Activated gamma-delta T cell treated with anti-CD3 and anti-CD28 coated beads, Interleukin-2, amount 50 U/mL, for 16 hours (primary cell): Measurements from ENCODE around the gene SLC4A11.
A peak's percentile ranks its signal among the peaks of the same experiment; 100 is the strongest.

ENCODE experiments used
- DNase-seq: peaks from one replicate; pipeline ENCODE4 v3.0.0-alpha.2; 2020; ENCODE audit warnings: low read depth

Gene SLC4A11

GRCh38 chr20:3246682-3247081 is 7.7 kb upstream of the SLC4A11 start:
- no peak for DNase-seq

GRCh38 chr20:3245711-3246110 is 6.7 kb upstream of the SLC4A11 start:
- DNase-seq: no peak

- DNase-seq: no peak
These were observed 6.2 kb upstream of the SLC4A11 start for GRCh38 chr20:3245156-3245555.

DNA sequence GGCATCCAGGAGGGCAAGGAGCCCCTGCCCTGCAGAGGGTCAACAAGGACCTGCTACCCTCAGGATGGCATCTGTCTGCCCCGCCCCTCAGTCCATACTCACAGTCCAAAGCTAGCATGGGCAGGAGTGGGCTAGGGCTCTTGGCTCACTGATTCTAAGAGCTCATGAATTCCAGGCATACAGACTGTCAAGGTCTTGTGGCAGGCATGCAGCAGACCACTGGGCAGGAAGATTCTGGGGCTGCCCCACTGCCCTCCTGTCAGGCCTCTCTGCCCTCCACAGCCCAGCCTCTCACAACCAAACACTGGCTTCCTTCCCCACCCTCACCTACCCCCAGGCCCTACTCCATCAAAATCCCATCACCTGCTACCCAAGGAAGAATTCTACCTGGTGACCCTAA is 5.6 kb upstream of the SLC4A11 start:
- no peak for DNase-seq

GRCh38 chr20:3243718-3244358 is 4.8 kb upstream of the SLC4A11 start:
- no peak for DNase-seq

DNA sequence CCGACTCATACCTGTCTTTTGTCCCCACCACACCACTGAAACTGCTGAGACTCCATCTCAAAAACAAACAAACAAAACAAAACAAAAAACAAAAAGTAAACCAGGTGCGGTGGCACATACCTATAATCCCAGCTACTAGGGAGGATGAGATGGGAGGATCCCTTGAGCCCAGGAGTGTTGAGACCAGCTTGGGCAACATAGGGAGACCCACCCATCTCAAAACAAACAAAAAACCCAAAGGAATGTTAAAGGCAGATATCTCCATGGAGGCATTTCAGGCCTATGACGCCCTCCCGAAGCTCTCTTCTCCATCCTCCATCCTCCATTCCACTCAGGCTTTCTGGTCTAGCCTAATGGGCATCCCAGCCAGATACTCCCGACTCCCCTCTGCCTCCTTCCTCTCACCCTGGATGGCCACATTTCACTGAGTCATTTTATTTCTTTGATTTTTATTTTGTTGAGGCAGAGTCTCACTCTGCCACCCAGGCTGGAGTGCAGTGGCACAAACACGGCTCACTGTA is 3.2 kb upstream of the SLC4A11 start:
- no peak for DNase-seq

DNA sequence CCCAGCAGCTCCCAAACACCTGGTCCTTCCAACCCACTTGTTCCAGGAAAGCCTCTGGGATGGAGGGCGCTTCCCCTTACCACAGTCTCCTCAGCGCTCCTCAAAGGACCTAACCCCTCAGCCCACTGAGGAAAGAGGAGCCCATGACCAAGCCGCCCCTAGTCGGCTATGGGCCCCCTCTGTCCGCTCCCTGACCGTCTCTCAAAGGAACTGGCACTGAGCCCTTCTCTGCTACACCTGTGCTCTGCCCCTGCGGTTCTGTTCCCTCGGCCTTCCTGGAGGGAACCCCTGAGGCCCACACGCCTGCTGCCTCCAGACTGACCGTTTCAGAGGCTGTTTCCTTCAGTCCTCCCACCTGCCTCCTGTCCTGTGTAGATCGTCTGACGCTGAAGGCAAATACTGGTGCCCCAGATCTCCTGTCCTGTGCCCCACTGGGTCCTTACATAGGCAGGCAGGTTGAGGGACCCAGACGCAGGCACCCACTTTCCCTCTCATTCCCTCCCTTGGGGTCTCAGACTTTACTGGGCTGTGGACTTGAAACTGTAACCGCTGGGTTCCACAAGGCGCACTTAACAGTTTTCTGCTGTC is 1.9 kb upstream of the SLC4A11 start:
- no peak for DNase-seq

DNA sequence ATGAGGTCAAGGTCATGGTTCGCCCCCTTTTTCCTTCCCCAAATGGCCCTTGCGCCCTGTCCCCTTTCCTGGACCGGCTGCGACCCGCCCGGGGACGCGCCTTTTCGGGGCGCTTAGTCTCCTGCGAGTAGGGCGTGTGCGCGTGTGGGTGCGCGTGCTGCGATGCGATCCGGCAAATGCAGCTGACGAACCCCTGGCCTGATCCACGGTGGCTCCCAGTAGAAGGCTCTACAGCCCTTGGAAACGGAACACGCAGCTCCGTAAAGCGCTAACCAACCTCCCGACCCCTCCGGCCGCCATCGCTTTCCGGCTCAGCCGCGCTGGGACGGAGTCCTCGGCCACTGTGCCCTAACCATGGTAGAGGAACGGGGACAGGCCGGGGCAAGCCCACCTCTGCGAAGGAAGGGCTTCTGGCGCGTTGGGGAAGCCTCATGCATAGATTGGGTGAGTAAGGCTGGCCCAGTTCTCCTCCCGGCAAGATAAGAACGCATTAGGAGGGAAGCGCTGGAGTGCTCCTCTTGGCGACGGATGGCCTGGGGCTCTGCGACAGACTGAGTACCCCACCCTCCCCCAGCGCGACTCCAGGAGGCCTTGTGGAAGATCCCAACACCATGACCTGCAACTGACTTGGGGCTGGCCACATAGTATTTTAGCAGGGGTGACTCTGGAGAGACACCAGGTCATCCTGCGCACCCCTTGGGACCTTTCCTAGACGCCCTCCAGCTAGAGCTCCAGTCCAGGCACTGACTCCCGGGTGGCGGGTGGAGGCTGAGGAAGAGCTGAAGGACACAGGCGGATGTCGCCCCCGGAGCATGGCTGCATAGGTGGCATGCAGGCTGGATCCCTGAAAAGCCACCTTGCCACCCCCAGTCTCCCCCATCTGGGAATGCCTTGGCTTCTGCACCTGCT is 1.1 kb upstream of the SLC4A11 start:
- DNase-seq: no peak

- peak; percentile 19 for DNase-seq
These were observed 369 bp downstream of the SLC4A11 start for GRCh38 chr20:3238616-3239025.

- no peak for DNase-seq
These were observed 903 bp downstream of the SLC4A11 start for GRCh38 chr20:3237958-3238615.

GRCh38 chr20:3237011-3237957 is 1.7 kb downstream of the SLC4A11 start:
- DNase-seq: no peak

DNA sequence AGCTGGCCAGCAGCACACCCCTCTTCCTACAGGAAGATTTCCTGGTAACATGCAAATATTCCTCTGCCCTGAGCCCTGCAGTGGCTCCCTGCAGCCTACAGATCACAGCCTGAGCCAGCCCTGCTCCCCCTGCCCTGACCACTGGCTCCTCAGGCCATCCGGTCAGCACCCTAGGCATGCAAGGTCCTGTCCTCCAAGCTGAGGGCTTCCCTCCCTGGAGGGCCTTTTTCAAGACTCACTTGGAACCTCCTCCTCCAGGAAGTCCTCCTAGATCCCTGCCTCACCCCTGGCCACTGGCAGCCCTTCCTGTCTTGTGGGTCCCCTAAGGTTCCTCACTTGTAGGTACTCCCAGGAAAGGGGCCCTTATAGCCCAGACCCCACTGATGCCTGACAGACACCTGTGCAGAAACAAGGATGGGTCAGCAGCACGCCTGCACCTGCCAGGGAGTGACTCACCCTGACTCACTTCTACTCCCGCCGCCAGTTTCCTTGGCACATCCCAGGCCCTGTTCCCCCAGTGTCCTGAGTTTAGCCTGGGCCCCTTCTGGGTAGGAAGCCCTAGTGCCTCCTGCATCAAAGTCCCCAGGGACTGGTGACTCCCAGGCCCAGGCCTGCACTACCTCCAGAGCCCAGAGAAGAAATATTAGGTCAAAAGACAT is 3.2 kb downstream of the SLC4A11 start:
- no peak for DNase-seq

DNA sequence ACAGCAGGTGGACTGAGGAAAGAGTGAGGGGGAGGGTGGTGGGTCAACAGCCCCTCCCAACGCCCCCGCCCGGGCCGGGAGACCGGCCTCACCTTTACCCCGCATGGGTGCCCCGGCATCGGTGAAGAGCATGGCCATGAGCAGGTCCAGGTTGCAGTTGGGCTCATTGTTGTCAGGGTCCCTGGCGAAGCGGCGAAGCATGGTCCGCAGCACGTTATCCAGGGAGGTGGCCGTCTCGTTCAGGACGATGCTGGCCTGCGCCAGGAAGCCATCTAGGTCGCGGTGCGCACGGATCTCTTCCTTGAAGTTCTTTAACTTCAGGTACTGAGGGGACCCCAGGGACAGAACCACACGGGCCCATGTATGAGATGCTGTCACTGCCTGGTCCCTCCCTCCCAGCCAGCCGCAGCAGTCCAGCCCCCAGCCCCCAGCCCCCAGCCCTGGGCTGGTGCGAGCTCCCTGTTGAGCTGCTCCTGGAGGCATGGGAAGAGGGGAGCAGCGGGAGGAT is 4.9 kb downstream of the SLC4A11 start:
- no peak for DNase-seq

DNA sequence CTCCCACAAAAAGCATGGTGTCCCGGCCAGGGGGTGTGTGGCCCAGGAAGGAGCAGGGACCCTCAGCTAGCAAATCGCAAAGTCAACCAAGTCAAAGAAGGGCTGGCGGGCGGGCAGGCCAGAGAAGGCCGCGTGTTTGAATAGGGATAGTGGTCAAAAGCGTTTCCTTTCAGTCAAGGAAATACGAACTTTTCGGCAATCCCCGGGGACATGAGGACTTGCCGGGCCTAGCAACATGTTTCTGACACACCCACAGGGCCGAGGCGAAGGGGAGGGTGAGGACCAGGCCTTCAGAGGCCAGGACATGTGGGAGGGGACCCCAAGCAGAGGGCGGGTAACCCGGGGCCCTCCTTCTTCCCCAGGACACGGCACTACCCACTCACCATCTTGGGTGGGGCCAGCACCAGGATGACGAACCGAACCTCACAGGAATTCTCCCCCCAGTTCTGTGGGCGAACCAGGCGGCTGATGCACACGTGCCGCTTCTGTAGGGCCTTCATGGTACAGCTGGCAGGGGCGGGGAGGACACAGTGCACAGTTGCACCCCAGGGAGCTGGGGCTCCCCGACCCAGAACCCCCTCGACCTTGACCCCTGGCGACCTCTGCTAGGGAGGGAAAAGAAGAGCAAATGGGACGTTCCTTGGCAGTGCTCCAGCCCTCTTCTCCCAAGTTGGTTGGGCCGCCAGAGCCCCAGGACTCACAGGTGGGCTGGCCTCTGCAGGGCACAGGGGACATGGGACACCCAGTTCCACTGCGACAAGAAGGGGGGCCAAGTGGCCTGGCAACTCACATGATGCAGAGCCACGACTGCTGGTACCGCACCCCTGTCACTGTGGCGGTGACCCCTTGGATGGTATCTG is 5.6 kb downstream of the SLC4A11 start:
- DNase-seq: no peak

- no peak for DNase-seq
These were observed 7.0 kb downstream of the SLC4A11 start for GRCh38 chr20:3231889-3232588.

DNA sequence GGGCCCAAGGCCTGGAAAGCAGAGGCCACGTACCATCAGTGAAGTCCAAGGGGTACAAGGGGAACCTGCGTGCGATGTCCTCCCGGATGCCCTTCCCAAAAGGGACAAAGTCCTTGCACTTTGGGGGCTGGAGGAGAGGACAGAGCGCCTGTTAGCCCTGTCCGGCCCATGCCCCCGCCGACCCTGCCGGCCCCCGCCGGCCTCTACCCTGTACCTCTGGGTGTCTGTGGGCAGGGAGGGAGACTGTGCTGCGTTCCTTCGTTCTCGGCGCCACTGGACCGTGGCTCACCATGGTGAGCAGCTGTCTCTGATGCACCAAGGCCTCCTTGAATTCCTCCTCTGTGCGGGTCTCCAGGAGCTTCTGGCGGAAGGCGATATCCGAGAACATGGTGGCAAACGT is 7.9 kb downstream of the SLC4A11 start:
- DNase-seq: no peak

DNA sequence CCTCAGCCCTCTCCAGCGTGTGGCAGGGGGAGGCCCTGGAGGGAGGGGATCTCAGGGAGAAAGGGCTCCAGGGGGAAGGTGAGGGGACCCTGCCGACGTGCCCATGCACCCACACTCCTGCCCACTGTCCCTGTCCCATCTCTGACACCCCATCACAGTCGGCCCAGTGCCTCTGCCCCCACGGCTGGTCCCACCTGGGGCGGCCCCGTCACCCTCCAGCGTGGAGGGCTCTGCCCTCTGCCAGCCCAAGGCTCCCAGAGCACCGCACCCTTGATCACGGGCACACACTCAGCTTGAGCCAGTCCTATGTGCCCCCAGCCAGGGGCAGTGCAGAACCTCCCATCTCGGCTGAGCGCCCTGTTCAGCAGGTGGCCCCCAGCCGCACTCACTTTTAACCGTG is 9.2 kb downstream of the SLC4A11 start:
- DNase-seq: no peak

DNA sequence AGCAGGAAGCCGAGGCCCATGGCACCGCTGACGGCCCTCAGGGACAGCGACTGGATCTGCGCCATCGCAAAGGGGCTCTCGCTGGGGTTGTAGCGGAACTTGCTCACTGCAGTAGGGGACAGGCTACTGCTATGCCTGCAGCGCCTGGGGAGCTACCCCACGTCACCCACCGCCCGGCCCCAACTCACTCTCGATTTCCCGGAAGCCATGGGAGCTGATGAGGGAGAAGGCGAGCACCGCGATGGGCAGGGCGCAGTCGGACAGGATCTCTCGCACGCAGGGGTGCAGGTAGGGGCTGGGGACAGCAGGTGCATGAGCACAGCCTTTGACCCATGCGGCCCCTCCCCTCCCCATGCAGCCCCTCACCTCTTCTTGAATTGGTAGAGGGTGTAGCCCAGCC is 9.8 kb downstream of the SLC4A11 start:
- DNase-seq: no peak

GRCh38 chr20:3228750-3229032 is 10.3 kb downstream of the SLC4A11 start:
- no peak for DNase-seq
